ENCODE measurements around the gene ASS1. TPM values are rescaled to one million over a fixed set of nuclear protein-coding genes. Genes with fewer than 3 reads are reported as not detected.

The ASS1 gene
- total RNA-seq, 1 donor, result 195 TPM

GRCh38 chr9:130490981-130491380 lies 46.2 kb downstream of the ASS1 start:
- no peak overlapping the region for H3K4me2 ChIP-seq (ENCODE audit: insufficient read depth, low read length)

GRCh38 chr9:130491830-130492482 lies 47.2 kb downstream of the ASS1 start:
- H2AFZ ChIP-seq (ENCODE audit: low read length), result no peak overlapping the region
- no peaks in the 10 kb centered on the region for H4K20me1 ChIP-seq (ENCODE audit: insufficient read depth, low read length)
- no peaks in the 10 kb centered on the region for H3K4me1 ChIP-seq (ENCODE audit: insufficient read depth, low read length)
- no peaks in the 10 kb centered on the region for H3K79me2 ChIP-seq (ENCODE audit: insufficient read depth, low read length)
- no peak overlapping the region for H3K4me2 ChIP-seq (ENCODE audit: insufficient read depth, low read length)
- TF ChIP-seq CTCF (IDR thresholded peaks at IDR 0.05; ENCODE audit: extremely low read depth, low read depth, low read length), result no peak
- no peak overlapping the region for H3K27ac ChIP-seq (ENCODE audit: low read depth, low read length)
- H3K36me3 ChIP-seq (ENCODE audit: insufficient read depth, low read length), result peaks cover 28% of the 10 kb centered on the region
- H3K4me3 ChIP-seq (ENCODE audit: insufficient read depth, low read length), result no peak overlapping the region
- H3K9me3 ChIP-seq (ENCODE audit: low read depth, low read length), result peaks cover 3% of the 10 kb centered on the region
- DNase-seq (ENCODE audit: insufficient read length, low spot score, missing footprints), result peak; percentile 65
- H3K27me3 ChIP-seq (ENCODE audit: insufficient read depth, low read length), result no peaks in the 10 kb centered on the region

More at GRCh38 chr9:130490981-130491380, 46.2 kb downstream of the ASS1 start:
- H3K36me3 ChIP-seq (ENCODE audit: insufficient read depth, low read length), result peaks cover 30% of the 10 kb centered on the region
- DNase-seq (ENCODE audit: insufficient read length, low spot score, missing footprints), result peak; percentile 74
- no peak for TF ChIP-seq CTCF (IDR thresholded peaks at IDR 0.05; ENCODE audit: extremely low read depth, low read depth, low read length)
- H2AFZ ChIP-seq (ENCODE audit: low read length), result no peak overlapping the region
- H3K4me3 ChIP-seq (ENCODE audit: insufficient read depth, low read length), result no peak overlapping the region
- H3K79me2 ChIP-seq (ENCODE audit: insufficient read depth, low read length), result no peaks in the 10 kb centered on the region
- no peaks in the 10 kb centered on the region for H3K27me3 ChIP-seq (ENCODE audit: insufficient read depth, low read length)
- H3K27ac ChIP-seq (ENCODE audit: low read depth, low read length), result no peak overlapping the region
- no peaks in the 10 kb centered on the region for H4K20me1 ChIP-seq (ENCODE audit: insufficient read depth, low read length)
- peaks cover 3% of the 10 kb centered on the region for H3K9me3 ChIP-seq (ENCODE audit: low read depth, low read length)
- no peaks in the 10 kb centered on the region for H3K4me1 ChIP-seq (ENCODE audit: insufficient read depth, low read length)

- no peak overlapping the region for H2AFZ ChIP-seq (ENCODE audit: low read length)
- H3K9me3 ChIP-seq (ENCODE audit: low read depth, low read length), result peaks cover 3% of the 10 kb centered on the region
- H3K4me3 ChIP-seq (ENCODE audit: insufficient read depth, low read length), result no peak overlapping the region
- H3K27ac ChIP-seq (ENCODE audit: low read depth, low read length), result no peak overlapping the region
- TF ChIP-seq CTCF (IDR thresholded peaks at IDR 0.05; ENCODE audit: extremely low read depth, low read depth, low read length), result no peak
- H3K36me3 ChIP-seq (ENCODE audit: insufficient read depth, low read length), result peaks cover 31% of the 10 kb centered on the region
- no peaks in the 10 kb centered on the region for H4K20me1 ChIP-seq (ENCODE audit: insufficient read depth, low read length)
- no peak overlapping the region for H3K4me2 ChIP-seq (ENCODE audit: insufficient read depth, low read length)
- H3K79me2 ChIP-seq (ENCODE audit: insufficient read depth, low read length), result no peaks in the 10 kb centered on the region
- H3K4me1 ChIP-seq (ENCODE audit: insufficient read depth, low read length), result no peaks in the 10 kb centered on the region
- DNase-seq (ENCODE audit: insufficient read length, low spot score, missing footprints), result no peak
- H3K27me3 ChIP-seq (ENCODE audit: insufficient read depth, low read length), result no peaks in the 10 kb centered on the region
These were observed 48.3 kb downstream of the ASS1 start for GRCh38 chr9:130493021-130493420.

GRCh38 chr9:130493476-130493875 lies 48.7 kb downstream of the ASS1 start:
- peaks cover 3% of the 10 kb centered on the region for H3K9me3 ChIP-seq (ENCODE audit: low read depth, low read length)
- no peak overlapping the region for H3K4me2 ChIP-seq (ENCODE audit: insufficient read depth, low read length)
- no peaks in the 10 kb centered on the region for H3K27me3 ChIP-seq (ENCODE audit: insufficient read depth, low read length)
- no peaks in the 10 kb centered on the region for H3K4me1 ChIP-seq (ENCODE audit: insufficient read depth, low read length)
- TF ChIP-seq CTCF (IDR thresholded peaks at IDR 0.05; ENCODE audit: extremely low read depth, low read depth, low read length), result no peak
- DNase-seq (ENCODE audit: insufficient read length, low spot score, missing footprints), result peak; percentile 62
- H3K36me3 ChIP-seq (ENCODE audit: insufficient read depth, low read length), result peaks cover 36% of the 10 kb centered on the region
- no peaks in the 10 kb centered on the region for H4K20me1 ChIP-seq (ENCODE audit: insufficient read depth, low read length)
- H3K4me3 ChIP-seq (ENCODE audit: insufficient read depth, low read length), result no peak overlapping the region
- H2AFZ ChIP-seq (ENCODE audit: low read length), result no peak overlapping the region
- no peaks in the 10 kb centered on the region for H3K79me2 ChIP-seq (ENCODE audit: insufficient read depth, low read length)
- H3K27ac ChIP-seq (ENCODE audit: low read depth, low read length), result no peak overlapping the region

Measured in osteoblast (primary cell).